Measurements from ENCODE around the gene UCP3. TPM values are rescaled to one million over a fixed set of nuclear protein-coding genes. Genes with fewer than 3 reads are reported as not detected.

The UCP3 gene
- total and polyA plus RNA-seq, 4 donors: 1.0 to 2.8 (median 1.8) TPM

DNA sequence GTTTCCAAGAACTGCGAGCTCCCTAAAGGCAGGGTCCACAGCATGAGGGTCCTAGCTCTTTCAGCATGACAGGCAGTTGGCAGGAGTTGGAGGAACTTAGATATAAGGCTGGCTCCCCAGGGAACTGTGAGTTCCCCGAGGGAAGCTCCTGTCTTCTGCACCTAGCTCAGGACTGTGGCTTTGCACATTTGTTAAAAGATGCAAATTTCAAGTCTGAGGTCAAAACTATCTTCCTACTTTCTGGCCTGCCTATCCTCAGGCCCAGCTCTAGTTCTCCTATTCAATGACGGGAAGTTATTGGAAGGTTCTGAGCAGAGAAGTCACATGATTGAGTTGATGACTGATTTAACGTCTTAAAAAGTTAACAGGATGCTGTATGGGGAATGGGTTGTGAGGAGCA lies 11.7 kb upstream of the UCP3 start:
- no peaks in the 10 kb centered on the region for H3K27me3 ChIP-seq (ENCODE audit: control insufficient read depth in 3 of 3, insufficient read depth in 3 of 3, low read length in 2 of 3)
- DNase-seq (peak in 1 of 3 donors; percentile 11), ATAC-seq (ENCODE audit: insufficient read depth, low FRiP score) (no peak)
- peaks cover 0 to 8% (median 1%) of the 10 kb centered on the region in 4 donors for H3K36me3 ChIP-seq (ENCODE audit: control insufficient read depth in 4 of 4, insufficient read depth in 4 of 4, low read length in 4 of 4)
- H3K4me1 ChIP-seq (ENCODE audit: control insufficient read depth in 5 of 5, insufficient read depth in 5 of 5, low read length in 5 of 5): peaks cover 4 to 19% (median 7%) of the 10 kb centered on the region in 5 donors
- H3K9me3 ChIP-seq (ENCODE audit: control insufficient read depth in 4 of 4, insufficient read depth in 3 of 4, low read length in 3 of 4): no peaks in the 10 kb centered on the region
- peak overlapping the region in 1 of 2 donors; percentile 63 for H3K27ac ChIP-seq (ENCODE audit: low read depth in 1 of 2, low read length in 1 of 2)
- no peak overlapping the region for H3K9ac ChIP-seq (ENCODE audit: insufficient read depth in 1 of 2, low read length in 2 of 2)
- 44 to 64% methylated on average over 4 of the region's 4 CpGs for WGBS, 2 donors
- no peak overlapping the region for H3K4me3 ChIP-seq
- no peak for TF ChIP-seq CTCF (IDR thresholded peaks at IDR 0.05; ENCODE audit: control extremely low read depth, extremely low read depth)

- WGBS, 2 donors: 66 to 80% methylated on average over 4 of the region's 4 CpGs
- H3K4me3 ChIP-seq: no peak overlapping the region
- peaks cover 4 to 19% (median 7%) of the 10 kb centered on the region in 5 donors for H3K4me1 ChIP-seq (ENCODE audit: control insufficient read depth in 5 of 5, insufficient read depth in 5 of 5, low read length in 5 of 5)
- TF ChIP-seq CTCF (IDR thresholded peaks at IDR 0.05; ENCODE audit: control extremely low read depth, extremely low read depth): no peak
- ATAC-seq (ENCODE audit: insufficient read depth, low FRiP score) (no peak), DNase-seq (no peak)
- peak overlapping the region in 1 of 2 donors; percentile 73 for H3K27ac ChIP-seq (ENCODE audit: low read depth in 1 of 2, low read length in 1 of 2)
- H3K9ac ChIP-seq (ENCODE audit: insufficient read depth in 1 of 2, low read length in 2 of 2): no peak overlapping the region
- H3K9me3 ChIP-seq (ENCODE audit: control insufficient read depth in 4 of 4, insufficient read depth in 3 of 4, low read length in 3 of 4): no peaks in the 10 kb centered on the region
- H3K36me3 ChIP-seq (ENCODE audit: control insufficient read depth in 4 of 4, insufficient read depth in 4 of 4, low read length in 4 of 4): peaks cover 0 to 8% (median 1%) of the 10 kb centered on the region in 4 donors
- no peaks in the 10 kb centered on the region for H3K27me3 ChIP-seq (ENCODE audit: control insufficient read depth in 3 of 3, insufficient read depth in 3 of 3, low read length in 2 of 3)
These were observed 11.0 kb upstream of the UCP3 start for GRCh38 chr11:74019860-74020259.

GRCh38 chr11:74019104-74019738 lies 10.3 kb upstream of the UCP3 start:
- DNase-seq: no peak
- H3K27me3 ChIP-seq (ENCODE audit: control insufficient read depth in 3 of 3, insufficient read depth in 3 of 3, low read length in 2 of 3): no peaks in the 10 kb centered on the region
- TF ChIP-seq CTCF (IDR thresholded peaks at IDR 0.05; ENCODE audit: control extremely low read depth, extremely low read depth): no peak
- WGBS, 2 donors: 52 to 62% methylated on average over 4 of the region's 4 CpGs
- ATAC-seq (ENCODE audit: insufficient read depth, low FRiP score): no peak
- H3K9ac ChIP-seq (ENCODE audit: insufficient read depth in 1 of 2, low read length in 2 of 2): no peak overlapping the region
- H3K36me3 ChIP-seq (ENCODE audit: control insufficient read depth in 4 of 4, insufficient read depth in 4 of 4, low read length in 4 of 4): peaks cover 0 to 8% (median 1%) of the 10 kb centered on the region in 4 donors
- peaks cover 4 to 17% (median 7%) of the 10 kb centered on the region in 5 donors for H3K4me1 ChIP-seq (ENCODE audit: control insufficient read depth in 5 of 5, insufficient read depth in 5 of 5, low read length in 5 of 5)
- no peaks in the 10 kb centered on the region for H3K9me3 ChIP-seq (ENCODE audit: control insufficient read depth in 4 of 4, insufficient read depth in 3 of 4, low read length in 3 of 4)
- H3K27ac ChIP-seq (ENCODE audit: low read depth in 1 of 2, low read length in 1 of 2): peak overlapping the region; percentile 78 to 91
- H3K4me3 ChIP-seq: no peak overlapping the region
